ENCODE data around the gene DRAXIN.

DNA sequence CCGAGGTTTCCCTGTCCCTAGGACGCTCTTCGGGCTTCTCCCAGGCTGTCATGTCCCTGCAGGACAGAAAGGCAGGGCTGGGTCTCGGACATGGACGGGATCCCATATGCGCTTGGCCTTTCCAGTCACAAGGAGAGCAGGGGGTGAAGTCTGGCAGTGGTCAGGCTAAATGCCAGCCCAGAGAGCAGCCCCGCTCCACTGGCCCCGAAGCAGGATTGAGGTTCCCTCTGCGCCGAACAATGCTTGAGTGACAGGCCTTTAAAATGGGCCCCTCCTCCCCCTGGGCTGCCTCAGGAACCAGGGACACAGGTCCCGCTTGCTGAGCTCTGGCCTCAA lies 12.7 kb downstream of the DRAXIN start:
- TF ChIP-seq, protein P1, sequence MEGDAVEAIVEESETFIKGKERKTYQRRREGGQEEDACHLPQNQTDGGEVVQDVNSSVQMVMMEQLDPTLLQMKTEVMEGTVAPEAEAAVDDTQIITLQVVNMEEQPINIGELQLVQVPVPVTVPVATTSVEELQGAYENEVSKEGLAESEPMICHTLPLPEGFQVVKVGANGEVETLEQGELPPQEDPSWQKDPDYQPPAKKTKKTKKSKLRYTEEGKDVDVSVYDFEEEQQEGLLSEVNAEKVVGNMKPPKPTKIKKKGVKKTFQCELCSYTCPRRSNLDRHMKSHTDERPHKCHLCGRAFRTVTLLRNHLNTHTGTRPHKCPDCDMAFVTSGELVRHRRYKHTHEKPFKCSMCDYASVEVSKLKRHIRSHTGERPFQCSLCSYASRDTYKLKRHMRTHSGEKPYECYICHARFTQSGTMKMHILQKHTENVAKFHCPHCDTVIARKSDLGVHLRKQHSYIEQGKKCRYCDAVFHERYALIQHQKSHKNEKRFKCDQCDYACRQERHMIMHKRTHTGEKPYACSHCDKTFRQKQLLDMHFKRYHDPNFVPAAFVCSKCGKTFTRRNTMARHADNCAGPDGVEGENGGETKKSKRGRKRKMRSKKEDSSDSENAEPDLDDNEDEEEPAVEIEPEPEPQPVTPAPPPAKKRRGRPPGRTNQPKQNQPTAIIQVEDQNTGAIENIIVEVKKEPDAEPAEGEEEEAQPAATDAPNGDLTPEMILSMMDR (IDR thresholded peaks at IDR 0.05): no peak
- no peak for TF ChIP-seq POLR2A (IDR thresholded peaks at IDR 0.05)

All from uterus (tissue), 2 donors.